KMS-11 (cell line): ENCODE data around the gene DAB2IP.

Experiments used
- H2AFZ ChIP-seq: fragments of 200-600 bp; sonication (generic); 2 replicates; pipeline ENCODE4 v1.6.1; 2016; ENCODE audit warnings: antibody characterized with exemption, mixed run types, low read depth
- H3K27ac ChIP-seq: fragments of 200-600 bp; sonication (generic); 2 replicates; pipeline ENCODE4 v1.6.1; 2016; ENCODE audit warnings: mild to moderate bottlenecking, mixed run types
- H3K27me3 ChIP-seq: fragments of 200-600 bp; sonication (generic); 2 replicates; pipeline ENCODE4 v1.6.1; 2017; ENCODE audit warnings: mild to moderate bottlenecking, low read depth, mixed run types, moderate library complexity; ENCODE audit not compliant: insufficient read depth
- H3K36me3 ChIP-seq: fragments of 200-600 bp; sonication (generic); 2 replicates; pipeline ENCODE4 v1.6.1; 2017; ENCODE audit warnings: mild to moderate bottlenecking, mixed run types; ENCODE audit not compliant: insufficient read depth
- H3K4me1 ChIP-seq: fragments of 200-600 bp; sonication (generic); 2 replicates; pipeline ENCODE4 v1.6.1; 2016; ENCODE audit warnings: mild to moderate bottlenecking, low read depth, mixed run types; ENCODE audit not compliant: poor library complexity, severe bottlenecking
- H3K4me2 ChIP-seq: fragments of 200-600 bp; sonication (generic); 2 replicates; pipeline ENCODE4 v1.7.0; 2016; ENCODE audit warnings: mild to moderate bottlenecking, mixed run types
- H3K4me3 ChIP-seq: fragments of 200-600 bp; sonication (generic); IDR thresholded peaks from 2 replicates; pipeline ENCODE4 v1.6.1; 2017; ENCODE audit warnings: low read depth, low read length, mixed read lengths; ENCODE audit not compliant: insufficient read depth
- H3K79me2 ChIP-seq: fragments of 200-600 bp; sonication (generic); 2 replicates; pipeline ENCODE4 v1.6.1; 2016; ENCODE audit warnings: low read depth, mixed run types; ENCODE audit not compliant: insufficient read depth
- H3K9ac ChIP-seq: fragments of 200-600 bp; sonication (generic); 2 replicates; pipeline ENCODE4 v1.6.1; 2016; ENCODE audit warnings: mild to moderate bottlenecking, mixed run types
- H4K20me1 ChIP-seq: fragments of 200-600 bp; sonication (generic); 2 replicates; pipeline ENCODE4 v1.6.1; 2016; ENCODE audit warnings: mild to moderate bottlenecking, mixed run types; ENCODE audit not compliant: insufficient read depth
- TF ChIP-seq, protein P1 (sequence below): fragments of 200-600 bp; sonication (generic); conservative IDR thresholded peaks from 2 replicates; pipeline ENCODE4 v1.6.1; 2017; ENCODE audit warnings: low read depth, mild to moderate bottlenecking, antibody characterized with exemption, low read length, moderate library complexity, mixed read lengths

Gene DAB2IP

DNA sequence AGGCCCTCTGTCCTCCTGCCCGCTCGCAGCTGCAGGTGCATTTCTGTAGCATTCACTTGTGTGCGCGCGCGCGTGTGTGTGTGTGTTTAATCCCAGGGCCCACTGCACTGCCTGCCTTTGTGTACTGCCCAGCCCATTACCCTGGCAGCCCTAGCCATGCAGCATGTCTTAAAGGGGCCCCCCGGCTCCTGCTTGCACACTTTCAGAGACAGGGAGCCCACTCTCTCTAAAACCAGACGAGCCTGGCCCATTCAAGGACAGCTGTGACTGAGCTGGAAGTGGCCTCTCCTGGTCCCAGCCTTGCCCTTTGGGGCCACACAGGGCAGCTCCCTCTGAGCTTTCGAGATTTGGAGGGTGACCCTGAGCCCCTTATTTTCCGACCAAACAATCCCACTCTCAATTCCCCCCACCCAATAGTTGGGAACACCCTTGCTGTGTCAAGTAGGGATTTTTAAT, 98.9 kb downstream of the DAB2IP start:
- Histone ChIP-seq H4K20me1 (no peaks in the 10 kb centered on the region), H3K4me1 (no peaks in the 10 kb centered on the region)

GRCh38 chr9:121750715-121751623, 99.5 kb downstream of the DAB2IP start:
- Histone ChIP-seq H3K4me2 (no peak overlapping the region), H4K20me1 (no peaks in the 10 kb centered on the region), H3K27me3 (no peaks in the 10 kb centered on the region), H3K9ac (no peak overlapping the region), H3K4me3 (no peak overlapping the region), H3K27ac (no peak overlapping the region), H2AFZ (no peak overlapping the region), H3K4me1 (no peaks in the 10 kb centered on the region), H3K79me2 (no peaks in the 10 kb centered on the region), H3K36me3 (no peaks in the 10 kb centered on the region)
- TF ChIP-seq, protein P1, sequence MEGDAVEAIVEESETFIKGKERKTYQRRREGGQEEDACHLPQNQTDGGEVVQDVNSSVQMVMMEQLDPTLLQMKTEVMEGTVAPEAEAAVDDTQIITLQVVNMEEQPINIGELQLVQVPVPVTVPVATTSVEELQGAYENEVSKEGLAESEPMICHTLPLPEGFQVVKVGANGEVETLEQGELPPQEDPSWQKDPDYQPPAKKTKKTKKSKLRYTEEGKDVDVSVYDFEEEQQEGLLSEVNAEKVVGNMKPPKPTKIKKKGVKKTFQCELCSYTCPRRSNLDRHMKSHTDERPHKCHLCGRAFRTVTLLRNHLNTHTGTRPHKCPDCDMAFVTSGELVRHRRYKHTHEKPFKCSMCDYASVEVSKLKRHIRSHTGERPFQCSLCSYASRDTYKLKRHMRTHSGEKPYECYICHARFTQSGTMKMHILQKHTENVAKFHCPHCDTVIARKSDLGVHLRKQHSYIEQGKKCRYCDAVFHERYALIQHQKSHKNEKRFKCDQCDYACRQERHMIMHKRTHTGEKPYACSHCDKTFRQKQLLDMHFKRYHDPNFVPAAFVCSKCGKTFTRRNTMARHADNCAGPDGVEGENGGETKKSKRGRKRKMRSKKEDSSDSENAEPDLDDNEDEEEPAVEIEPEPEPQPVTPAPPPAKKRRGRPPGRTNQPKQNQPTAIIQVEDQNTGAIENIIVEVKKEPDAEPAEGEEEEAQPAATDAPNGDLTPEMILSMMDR = no peak

More for the DNA sequence above, 98.9 kb downstream of the DAB2IP start:
- Histone ChIP-seq H3K4me2 (no peak overlapping the region), H2AFZ (no peak overlapping the region), H3K79me2 (no peaks in the 10 kb centered on the region), H3K4me3 (no peak overlapping the region), H3K9ac (no peak overlapping the region), H3K36me3 (no peaks in the 10 kb centered on the region), H3K27me3 (no peaks in the 10 kb centered on the region), H3K27ac (no peak overlapping the region)
- TF ChIP-seq, protein P1 = no peak

DNA sequence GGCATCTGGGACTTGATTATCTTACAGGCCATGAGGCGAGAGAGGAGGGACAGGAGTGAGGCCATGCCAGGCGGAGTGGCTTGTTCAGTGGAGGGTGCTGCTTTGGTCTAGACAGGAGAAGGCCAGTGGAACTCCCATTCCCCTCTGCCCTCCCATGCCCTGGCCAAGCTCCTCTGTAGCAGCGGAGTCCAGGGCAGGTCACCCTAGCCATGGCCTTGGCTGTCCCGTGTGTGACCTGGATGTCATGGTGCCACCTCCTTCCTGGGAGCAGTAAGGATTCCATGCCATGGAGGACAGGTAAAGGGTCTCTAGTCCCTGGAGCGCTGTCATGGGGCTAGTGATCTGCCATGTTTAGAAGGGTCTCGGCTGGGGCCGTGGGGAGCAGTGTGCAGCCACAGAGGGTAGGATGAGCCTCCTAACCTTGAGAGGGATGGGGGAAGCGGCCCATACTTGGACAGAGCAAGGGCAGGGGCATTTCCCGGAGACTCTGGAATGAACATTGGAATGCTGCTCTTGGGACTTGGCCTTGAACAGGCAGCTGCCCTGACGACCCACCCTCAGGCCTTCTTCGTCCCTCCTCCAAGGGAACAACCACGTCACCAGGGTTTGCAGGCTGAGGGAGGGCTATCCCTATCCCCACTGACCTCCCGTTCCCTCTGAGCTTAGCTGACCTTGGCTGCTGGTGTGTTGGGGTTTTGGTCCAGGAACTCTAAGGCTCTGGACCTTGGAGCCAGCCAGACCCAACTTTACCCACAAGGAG, 100.4 kb downstream of the DAB2IP start:
- TF ChIP-seq, protein P1 = no peak
- H3K9ac ChIP-seq = no peak overlapping the region
- no peak overlapping the region for H2AFZ ChIP-seq
- H3K36me3 ChIP-seq = no peaks in the 10 kb centered on the region
- no peaks in the 10 kb centered on the region for H3K79me2 ChIP-seq
- no peaks in the 10 kb centered on the region for H3K4me1 ChIP-seq
- H3K27ac ChIP-seq = no peak overlapping the region
- H3K4me2 ChIP-seq = no peak overlapping the region
- no peaks in the 10 kb centered on the region for H3K27me3 ChIP-seq
- H3K4me3 ChIP-seq = no peak overlapping the region
- no peaks in the 10 kb centered on the region for H4K20me1 ChIP-seq

GRCh38 chr9:121752929-121753328, 101.5 kb downstream of the DAB2IP start:
- TF ChIP-seq, protein P1 = no peak
- H3K4me1 ChIP-seq = no peaks in the 10 kb centered on the region
- H3K36me3 ChIP-seq = no peaks in the 10 kb centered on the region
- no peak overlapping the region for H2AFZ ChIP-seq
- no peaks in the 10 kb centered on the region for H3K27me3 ChIP-seq
- H3K79me2 ChIP-seq = no peaks in the 10 kb centered on the region
- H3K9ac ChIP-seq = no peak overlapping the region
- H4K20me1 ChIP-seq = no peaks in the 10 kb centered on the region
- H3K4me2 ChIP-seq = no peak overlapping the region
- no peak overlapping the region for H3K4me3 ChIP-seq
- no peak overlapping the region for H3K27ac ChIP-seq
